NCI-H774 (cell line): ENCODE results near the gene LRP11.
A peak's percentile ranks its signal among the peaks of the same experiment; 100 is the strongest.
"Not testable (repeated sequence)": the region's sequence is repeated elsewhere in the genome, so short reads cannot be mapped to it uniquely, and the experiment has no call there.

Source experiments
- DNase-seq: peaks from one replicate; lab custom pipeline; 2025; lab: John Stamatoyannopoulos, UW

Gene LRP11

DNA sequence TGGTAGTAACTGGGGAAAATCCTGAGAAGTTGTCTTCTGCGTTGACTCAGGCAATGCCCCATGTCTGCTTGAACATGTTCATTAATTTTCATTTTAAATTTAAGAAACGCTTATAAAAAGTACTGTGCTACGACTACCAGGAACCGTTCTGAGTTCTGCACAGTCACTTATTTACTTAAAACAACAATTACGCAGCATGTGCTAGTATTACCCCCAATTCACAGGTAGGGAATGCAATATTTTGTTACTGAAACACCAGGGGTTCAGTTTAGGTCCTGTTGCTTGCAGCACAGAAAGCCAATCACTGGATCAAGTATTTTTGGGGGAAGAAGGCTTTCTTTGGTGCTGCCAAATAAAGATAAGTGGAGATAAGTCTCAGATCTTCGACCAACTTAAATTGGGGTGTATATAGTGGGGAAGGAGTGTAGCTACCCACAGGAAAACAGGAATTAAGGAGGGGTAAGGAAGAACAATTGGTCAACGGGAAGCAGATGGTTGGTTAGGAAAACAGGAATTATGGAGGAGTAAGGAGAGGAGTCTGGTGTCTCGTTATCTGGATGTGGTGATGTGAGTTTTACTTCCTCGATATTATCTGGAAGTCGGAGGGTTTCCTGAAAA is 5.2 kb upstream of the LRP11 start:
- no peak for DNase-seq

- no peak for DNase-seq
Observed at GRCh38 chr6:149867876-149868640, 3.9 kb upstream of the LRP11 start.

GRCh38 chr6:149864578-149865535 is 698 bp upstream of the LRP11 start:
- DNase-seq: peak; percentile 68

GRCh38 chr6:149862922-149863697 is 1.0 kb downstream of the LRP11 start:
- DNase-seq: peak; percentile 66

GRCh38 chr6:149862424-149862738 is 1.8 kb downstream of the LRP11 start:
- DNase-seq: not testable (repeated sequence)

DNA sequence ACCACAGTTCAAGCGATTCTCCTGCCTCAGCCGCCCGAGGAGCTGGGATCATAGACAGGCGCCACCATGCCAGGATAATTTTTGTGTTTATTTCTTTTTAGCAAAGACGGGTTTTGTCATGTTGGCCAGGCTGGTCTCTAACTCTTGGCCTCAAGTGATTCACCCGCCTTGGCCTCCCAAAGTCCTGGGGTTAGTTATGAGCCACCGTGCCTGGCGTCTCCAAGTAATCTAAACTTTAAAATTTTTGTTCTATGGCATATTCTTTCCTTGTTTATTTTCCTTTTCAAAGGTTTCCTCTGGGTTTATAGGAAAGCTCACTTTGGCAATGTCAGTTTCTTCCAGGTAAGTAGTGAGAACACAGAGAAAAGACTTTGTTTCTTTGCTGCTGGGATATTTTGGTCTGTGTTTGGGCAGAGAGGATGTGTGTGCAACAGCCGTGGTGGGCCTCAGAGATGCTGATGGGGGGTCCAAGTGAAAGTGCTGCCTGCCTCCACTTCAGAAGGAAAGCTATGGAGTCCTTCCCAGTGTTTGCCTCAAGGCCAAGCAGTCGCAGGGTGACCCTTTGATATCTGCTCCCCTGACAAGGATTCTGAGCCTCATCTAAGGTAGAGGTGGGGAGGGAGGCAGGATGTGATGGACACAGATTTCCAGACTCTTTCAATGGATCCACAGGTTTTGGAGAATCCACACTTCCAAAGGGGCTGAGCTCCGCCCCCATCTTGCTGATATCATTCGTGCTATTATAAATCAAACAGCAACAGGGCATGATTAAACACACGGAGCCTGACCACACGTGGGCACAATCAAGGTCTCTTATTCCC is 2.3 kb downstream of the LRP11 start:
- no peak for DNase-seq

GRCh38 chr6:149860834-149861602 is 3.1 kb downstream of the LRP11 start:
- DNase-seq: peak; percentile 32

DNA sequence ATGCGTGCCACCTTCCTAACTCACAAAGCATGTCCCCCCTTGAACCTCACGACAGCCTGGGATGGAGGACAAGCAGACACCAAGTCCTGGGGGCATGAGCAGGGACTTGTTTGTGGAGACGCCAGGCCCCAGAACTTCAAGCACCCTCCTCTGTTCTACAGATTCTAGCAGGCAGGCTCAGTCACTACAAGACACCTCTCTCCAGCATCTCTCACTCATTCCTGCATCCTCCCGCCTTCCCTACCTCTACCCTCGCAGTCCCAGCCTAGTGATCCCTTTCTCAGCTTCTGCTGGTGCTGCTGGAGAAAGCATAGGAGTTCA is 3.7 kb downstream of the LRP11 start:
- no peak for DNase-seq

DNA sequence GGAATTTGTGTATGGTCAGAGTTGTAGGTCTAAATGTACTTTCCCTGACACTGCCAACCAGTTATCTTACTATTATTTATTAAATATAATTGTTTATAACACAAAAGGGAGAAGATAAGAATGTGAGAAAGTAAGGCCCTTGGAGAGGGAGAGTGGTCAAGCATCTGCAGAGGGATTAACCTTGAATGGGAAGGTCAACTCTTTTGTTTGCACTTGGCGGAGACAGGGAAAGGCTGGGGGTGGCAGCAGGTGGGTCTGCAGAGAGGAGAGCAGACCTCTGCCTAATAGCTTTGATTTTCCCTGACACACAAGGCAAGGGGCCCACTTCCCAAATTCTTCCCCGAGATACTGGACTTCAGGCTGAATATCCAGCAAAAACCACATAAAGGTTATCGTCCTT is 4.2 kb downstream of the LRP11 start:
- no peak for DNase-seq

- peak; percentile 66 for DNase-seq
Observed at GRCh38 chr6:149859368-149859767, 4.8 kb downstream of the LRP11 start.

DNA sequence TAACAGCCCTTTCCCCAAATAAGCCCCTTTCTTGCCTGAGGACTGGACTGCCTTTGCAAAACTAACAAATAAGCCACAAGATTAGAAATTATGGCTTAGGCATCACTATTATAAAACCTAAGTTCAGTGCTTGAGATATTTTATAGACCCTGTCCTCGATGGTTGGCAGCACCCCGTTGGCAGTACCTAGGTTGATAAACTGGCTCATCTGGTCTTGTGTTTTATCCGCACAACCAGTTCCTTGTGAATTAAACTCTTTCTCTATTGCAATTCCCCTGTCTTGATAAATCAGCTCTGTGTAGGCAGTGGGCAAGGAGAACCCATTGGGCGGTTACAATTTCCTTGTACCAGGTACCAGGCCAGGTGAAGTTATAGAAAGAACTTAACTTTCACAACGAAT is 6.6 kb downstream of the LRP11 start:
- no peak for DNase-seq

DNA sequence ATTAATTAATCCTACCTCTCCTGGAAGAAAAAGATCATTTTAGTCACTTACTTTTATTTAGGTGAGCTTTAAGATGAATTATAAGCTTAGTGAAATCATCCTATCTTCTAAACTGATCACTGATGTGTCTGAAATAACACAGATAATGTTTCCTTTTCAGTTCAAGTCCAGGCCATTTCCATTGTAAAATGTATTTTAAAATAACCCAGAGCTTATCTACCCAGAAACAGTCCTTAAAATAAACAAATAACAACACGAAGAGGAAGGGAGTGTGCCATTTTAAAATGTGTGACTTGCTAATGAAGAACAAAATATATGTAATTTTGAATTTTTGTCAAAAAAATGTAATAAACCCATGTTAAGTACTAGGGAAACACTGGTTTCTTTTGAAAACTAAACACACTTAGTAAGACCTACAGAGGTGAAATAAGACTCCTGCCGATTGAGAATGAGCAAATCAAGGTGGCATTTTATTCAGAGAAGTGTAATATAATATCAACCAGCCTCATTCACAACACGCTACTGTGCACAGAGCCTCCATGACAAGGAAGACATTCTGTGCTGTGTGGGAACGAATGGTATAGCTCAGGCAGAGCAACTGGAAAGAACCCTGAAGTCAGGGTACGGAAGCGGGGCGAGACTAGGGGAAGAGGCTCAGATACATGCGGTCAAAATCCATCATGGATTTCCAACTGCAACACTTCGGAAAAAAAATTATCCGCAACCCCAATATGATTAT is 7.7 kb downstream of the LRP11 start:
- no peak for DNase-seq

DNA sequence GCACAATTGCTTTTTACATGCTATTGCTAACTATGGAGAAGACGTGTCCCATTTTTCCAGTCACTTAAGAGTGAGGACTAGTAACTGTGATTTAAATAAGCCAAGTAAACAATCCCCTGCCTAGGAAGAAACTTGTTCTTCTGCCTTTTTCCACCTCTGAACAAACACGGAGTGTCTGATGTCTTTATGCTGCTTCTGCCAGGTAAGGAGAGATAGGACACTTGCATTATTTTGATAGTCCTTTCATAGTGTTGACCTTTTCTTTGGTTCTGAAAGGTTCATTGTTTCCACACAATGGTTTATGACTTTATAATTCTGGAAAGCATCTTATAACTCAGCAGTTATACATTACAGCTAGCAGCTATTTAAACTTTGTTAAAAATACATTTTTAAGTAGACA is 8.4 kb downstream of the LRP11 start:
- DNase-seq: no peak

- no peak for DNase-seq
Observed at GRCh38 chr6:149855040-149855654, 9.0 kb downstream of the LRP11 start.

GRCh38 chr6:149854532-149854931 is 9.6 kb downstream of the LRP11 start:
- DNase-seq: no peak

- DNase-seq: not testable (repeated sequence)
Observed at GRCh38 chr6:149854017-149854416, 10.1 kb downstream of the LRP11 start.

- no peak for DNase-seq
Observed at GRCh38 chr6:149852881-149853280, 11.3 kb downstream of the LRP11 start.

GRCh38 chr6:149852180-149852579 is 12.0 kb downstream of the LRP11 start:
- no peak for DNase-seq

DNA sequence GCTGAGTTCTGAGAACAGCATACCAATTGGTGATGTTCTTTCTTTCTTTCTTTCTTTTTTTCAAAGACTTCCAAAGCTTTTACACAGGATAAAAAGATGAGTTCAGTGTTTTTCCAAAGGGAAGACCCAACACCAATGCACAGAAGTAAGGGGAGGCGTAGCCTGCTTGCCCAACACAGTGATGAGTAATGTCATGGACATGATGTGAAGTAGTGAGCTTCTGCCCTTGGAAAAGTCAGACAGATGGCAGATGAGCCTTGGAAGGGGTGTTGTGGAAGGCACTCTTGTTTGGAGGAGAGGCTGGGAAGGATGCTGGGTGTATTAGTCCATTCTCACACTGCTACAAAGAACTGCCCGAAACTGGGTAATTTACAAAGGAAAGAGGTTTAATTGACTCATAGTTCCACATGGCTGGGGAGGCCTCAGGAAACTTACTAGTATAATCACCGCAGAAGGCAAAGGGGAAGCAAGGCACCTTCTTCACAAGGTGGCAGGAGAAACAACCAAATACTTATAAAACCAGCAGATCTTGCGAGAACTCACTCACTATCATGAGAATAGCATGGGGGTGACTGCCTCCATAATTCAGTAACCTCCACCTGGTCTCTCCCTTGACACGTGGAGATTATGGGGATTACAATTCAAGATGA is 12.6 kb downstream of the LRP11 start:
- no peak for DNase-seq
